ENCODE results near the gene KLF15. TPM values are rescaled to one million over a fixed set of nuclear protein-coding genes. Genes with fewer than 3 reads are reported as not detected.

KLF15 gene
- total and polyA plus RNA-seq, 2 of the 8 experiments (the other 6 are each of a cell fraction or from before 2014, with no cell fraction given): 15.7 to 19.5 TPM

GRCh38 chr3:126349611-126350501 lies 7.4 kb downstream of the KLF15 start:
- Histone ChIP-seq H3K23me2 (ENCODE audit: low read depth, low read length) (no peaks in the 10 kb centered on the region), H3K23ac (ENCODE audit: insufficient read length) (no peak overlapping the region), H3K27ac (ENCODE audit: low read depth, low read length) (no peak overlapping the region; the same call in 1 of the 2 replicates), H3K4me3 (ENCODE audit: extremely low read depth in 1 of 4, insufficient read depth in 2 of 4, low read depth in 3 of 4, low read length in 4 of 4) (no peak overlapping the region), H2AK5ac (ENCODE audit: low read depth, low read length) (no peak overlapping the region), H3K4me1 (replicated peaks in 1 of 4; ENCODE audit: control insufficient read depth in 3 of 4, insufficient read depth in 4 of 4, low read length in 3 of 4) (peaks cover 0 to 4% (median 2%) of the 10 kb centered on the region in 4 experiments; a peak in 3 of 7 replicates), H2BK15ac (ENCODE audit: low read length) (no peak overlapping the region), H3K56ac (replicated peaks; ENCODE audit: insufficient read length, low read depth, low read length) (no peak overlapping the region), H3K4me2 (ENCODE audit: insufficient read depth in 1 of 2, low read depth in 2 of 2, low read length in 2 of 2) (no peak overlapping the region), H4K20me1 (replicated peaks in 1 of 2; ENCODE audit: control insufficient read depth in 1 of 2, insufficient read depth in 2 of 2, low read length in 2 of 2) (peaks cover 0 to 26% of the 10 kb centered on the region in 2 experiments), H3K79me2 (ENCODE audit: control insufficient read depth in 1 of 2, insufficient read depth in 2 of 2, low read length in 2 of 2) (peaks cover 0 to 17% of the 10 kb centered on the region in 2 experiments; a peak in 1 of 4 replicates), H3K14ac (ENCODE audit: insufficient read length) (no peak overlapping the region), H3K27me3 (replicated peaks in 1 of 4; ENCODE audit: control insufficient read depth in 3 of 4, extremely low read depth in 1 of 4, insufficient read depth in 3 of 4, low read length in 3 of 4) (no peaks in the 10 kb centered on the region), H2AFZ (ENCODE audit: low read length) (no peak overlapping the region), H2BK20ac (ENCODE audit: low read length) (no peak overlapping the region), H3K4ac (replicated peaks; ENCODE audit: insufficient read length, low read depth, low read length) (no peak overlapping the region), H2BK12ac (ENCODE audit: low read depth, low read length) (no peak overlapping the region), H2BK120ac (replicated peaks; ENCODE audit: low read depth, low read length) (no peak overlapping the region), H3K79me1 (ENCODE audit: low read depth, low read length) (0 out of 2 replicates have a peak, but pooled peaks cover 4% of the 10 kb centered on the region), H3K9ac (replicated peaks in 1 of 4; ENCODE audit: extremely low read depth in 1 of 4, low read depth in 3 of 4, low read length in 3 of 4) (no peak overlapping the region), H4K8ac (ENCODE audit: extremely low read depth, insufficient read depth, low read length) (no peak overlapping the region; the same call in 1 of the 2 replicates), H2BK5ac (ENCODE audit: low read depth, low read length) (no peak overlapping the region), H3K18ac (ENCODE audit: extremely low read depth, low read length) (no peak overlapping the region), H4K5ac (ENCODE audit: insufficient read length, low read depth, low read length) (no peak overlapping the region), H4K91ac (replicated peaks; ENCODE audit: insufficient read length, low read length) (no peak overlapping the region), H3K9me3 (ENCODE audit: insufficient read depth in 2 of 2, low read depth in 1 of 2, low read length in 1 of 2) (no peaks in the 10 kb centered on the region), H3K36me3 (ENCODE audit: control insufficient read depth in 2 of 4, insufficient read depth in 4 of 4, low read length in 3 of 4) (peaks cover 0 to 15% (median 10%) of the 10 kb centered on the region in 4 experiments; a peak in 5 of 8 replicates)
- ChIA-PET CTCF (ENCODE audit: partially characterized antibody) (interaction anchor here (0.8 to 3.3 kb wide), 27 partner anchors 9 to 361 kb away, joined by 3 to 30 read pairs (median 5); partner anchors contain the start of genes CFAP100 and KLF15), POLR2A (ENCODE audit: partially characterized antibody) (interaction anchor here (1.0 to 2.3 kb wide), 4 partner anchors 8 to 97 kb away, joined by 3 to 9 read pairs (median 6); partner anchors contain the start of gene KLF15)
- DNase-seq (ENCODE audit: low read depth in 1 of 2, low spot score in 2 of 2): peak in 1 of 2 experiments; percentile 46
- no peak for FAIRE-seq
- no peak for TF ChIP-seq KDM5A (IDR thresholded peaks at IDR 0.05; ENCODE audit: low read length)
- TF ChIP-seq KDM4A (IDR thresholded peaks at IDR 0.05; ENCODE audit: low read depth, low read length, severe bottlenecking): no peak
- no peak for TF ChIP-seq SUZ12 (IDR thresholded peaks at IDR 0.05; ENCODE audit: low read length)
- peak in 1 of 2 experiments; percentile 20; a peak in 1 of 4 replicates for TF ChIP-seq RAD21 (IDR thresholded peaks at IDR 0.05 in 1 of 2, conservative IDR thresholded peaks at IDR 0.05 in 1 of 2; ENCODE audit: low read depth in 2 of 2, low read length in 2 of 2)
- no peak for TF ChIP-seq EGR1 (IDR thresholded peaks at IDR 0.05; ENCODE audit: borderline replicate concordance, low read depth, low read length)
- TF ChIP-seq TAF1 (IDR thresholded peaks at IDR 0.05; ENCODE audit: low read depth, low read length): no peak
- 78% methylated on average over 13 of the region's 15 CpGs; no CpG with 5 or more reads in 1 of the 2 experiments for WGBS, 2 experiments (ENCODE audit: extremely low coverage in 1 of 2, insufficient coverage in 1 of 2, insufficient read length in 1 of 2, insufficient replicate concordance in 2 of 2, low coverage in 1 of 2, low lambda C conversion rate in 2 of 2, missing lambda C conversion rate in 1 of 2)

Data from H1 (cell line).